ENCODE results near the gene ERMP1.

- TF ChIP-seq CTCF (conservative IDR thresholded peaks at IDR 0.05): no peak
- TF ChIP-seq ZFX (IDR thresholded peaks at IDR 0.05): no peak
Measured at GRCh38 chr9:5800969-5801738, 31.8 kb downstream of the ERMP1 start.
